Heart right ventricle (tissue), 16 donors: ENCODE measurements around the gene SSTR5. TPM values are rescaled to one million over a fixed set of nuclear protein-coding genes. Genes with fewer than 3 reads are reported as not detected.

Source experiments
- ATAC-seq, 8 donors: fragments of 200-7000 bp; cut with Tn5 transposase; one replicate each; pipeline ENCODE4 v1.9.1; 2020; ENCODE audit warnings: mild to moderate bottlenecking in 8 of 8, moderate library complexity in 8 of 8, moderate number of reproducible peaks in 1 of 8
- DNase-seq, 2 donors: peaks; one replicate each; pipeline ENCODE4 v3.0.0-alpha.2; 2020
- H3K27ac ChIP-seq, 10 donors: fragments of 200-600 bp; sonication (generic) in 2 of 10; one replicate each; pipeline versions ENCODE4 v1.5.0 to v1.8.0; 2020 to 2022; ENCODE audit warnings: mild to moderate bottlenecking in 3 of 10
- H3K27me3 ChIP-seq, 7 donors: fragments of 200-600 bp; one replicate each; pipeline ENCODE4 v1.8.0; 2021 to 2022; ENCODE audit warnings: mild to moderate bottlenecking in 2 of 7
- H3K36me3 ChIP-seq, 9 donors: fragments of 200-600 bp; sonication (generic) in 1 of 9; one replicate each; pipeline versions ENCODE4 v1.5.0 to v1.8.0; 2020 to 2022; ENCODE audit warnings: mild to moderate bottlenecking in 2 of 9
- H3K4me1 ChIP-seq, 9 donors: fragments of 200-600 bp; sonication (generic) in 1 of 9; one replicate each; pipeline versions ENCODE4 v1.5.0 to v1.8.0; 2020 to 2022; ENCODE audit warnings: mild to moderate bottlenecking in 4 of 9
- H3K4me3 ChIP-seq, 10 donors: fragments of 200-600 bp; sonication (generic) in 2 of 10; one replicate each; pipeline versions ENCODE4 v1.5.0 to v1.8.0; 2020 to 2022; ENCODE audit warnings: mild to moderate bottlenecking in 7 of 10, moderate library complexity in 2 of 10
- H3K9me3 ChIP-seq, 11 donors: fragments of 200-600 bp in 10 of 11; sonication (generic) in 2 of 11; one replicate each; pipeline versions ENCODE4 v1.5.0 to v1.8.0; 2013 to 2022; ENCODE audit warnings: mild to moderate bottlenecking in 2 of 11, control low read depth in 1 of 11, moderate library complexity in 1 of 11
- WGBS, 2 donors: extraction: QIAGEN DNeasy Blood & Tissue Kit; methylation state at CpG; one replicate each; pipeline ENCODE4 v1.1.7; 2013; ENCODE audit warnings: inconsistent platforms in 1 of 2; 5-methylcytosine and 5-hydroxymethylcytosine counted together
- intact Hi-C, 10 donors: fragments of 100-400 bp; cut with DNase I; formaldehyde crosslinking; loops; one replicate each; pipeline versions ENCODE4 v1.11.1 to v1.14.2; 2022
- polyA plus RNA-seq, 2 donors: library from polyadenylated mRNA; stranded (reverse); fragments of 200-250 nt; gene quantifications; one replicate each; pipeline ENCODE4 v1.2.3, GENCODE V29; 2013
- total RNA-seq, 10 donors: library from RNA; stranded (reverse); fragmentation: NEBNext Ultra II Directional in 3 of 10; extraction: Animal tissue kit (Norgen Biotek cat#: 25700) in 3 of 10; gene quantifications; one replicate each; pipeline versions ENCODE4 v1.2.1 to v1.2.4, GENCODE V29; 2021 to 2023
- TF ChIP-seq, protein P1 (sequence below), 9 donors: fragments of 200-600 bp; sonication (generic) in 2 of 9; IDR thresholded peaks; one replicate each; pipeline versions ENCODE4 v1.5.0 to v1.8.0; 2021 to 2022; ENCODE audit warnings: antibody characterized with exemption in 9 of 9, mild to moderate bottlenecking in 5 of 9, moderate library complexity in 1 of 9
- donor health status: Arrhythmogenic right ventricular cardiomyopathy.
- donor health status: ischemic (EF 13 %, LVEDD 7.1; RV severe dilation, severe dysfunction).
- donor health status: healthy with polysubstance abuse.
- donor health status: DM: no; HTN: yes; CAD: no.
- donor health status: DM: no; HTN: no; CAD: no.
- donor health status: ischemic (EF 25% LVEDD 6.9; RV normal size, moderate dysfunction).
- donor health status: ischemic (EF 25% LVEDD 5.7; RV mildly dilated, moderate dysfunction).
- donor health status: healthy.
- donor health status: DM: yes; HTN: yes; CAD: no.
- donor health status: Ischemic cardiomyopathy.
- donor health status: ischemic (EF 35%, LVEDD 5.7; RV mildly dilated, moderate dysfunction).
- donor health status: nonischemic (EF 11% LVEDD 7.7; RV severe dilation, severe dysfunction).
- donor health status: DM: yes; HTN: yes; CAD: no.
- donor health status: PGD.
- donor health status: ischemic (EF 29% LVEDD 5.4; RV normal size, mild dysfunction).
- donor health status: nonischemic (EF 23%, LVEDD 6.1; RV moderate dilation, normal function).

Gene SSTR5
- total and polyA plus RNA-seq, 12 donors, result 0.39 to 32.0 (median 5.4) TPM

DNA sequence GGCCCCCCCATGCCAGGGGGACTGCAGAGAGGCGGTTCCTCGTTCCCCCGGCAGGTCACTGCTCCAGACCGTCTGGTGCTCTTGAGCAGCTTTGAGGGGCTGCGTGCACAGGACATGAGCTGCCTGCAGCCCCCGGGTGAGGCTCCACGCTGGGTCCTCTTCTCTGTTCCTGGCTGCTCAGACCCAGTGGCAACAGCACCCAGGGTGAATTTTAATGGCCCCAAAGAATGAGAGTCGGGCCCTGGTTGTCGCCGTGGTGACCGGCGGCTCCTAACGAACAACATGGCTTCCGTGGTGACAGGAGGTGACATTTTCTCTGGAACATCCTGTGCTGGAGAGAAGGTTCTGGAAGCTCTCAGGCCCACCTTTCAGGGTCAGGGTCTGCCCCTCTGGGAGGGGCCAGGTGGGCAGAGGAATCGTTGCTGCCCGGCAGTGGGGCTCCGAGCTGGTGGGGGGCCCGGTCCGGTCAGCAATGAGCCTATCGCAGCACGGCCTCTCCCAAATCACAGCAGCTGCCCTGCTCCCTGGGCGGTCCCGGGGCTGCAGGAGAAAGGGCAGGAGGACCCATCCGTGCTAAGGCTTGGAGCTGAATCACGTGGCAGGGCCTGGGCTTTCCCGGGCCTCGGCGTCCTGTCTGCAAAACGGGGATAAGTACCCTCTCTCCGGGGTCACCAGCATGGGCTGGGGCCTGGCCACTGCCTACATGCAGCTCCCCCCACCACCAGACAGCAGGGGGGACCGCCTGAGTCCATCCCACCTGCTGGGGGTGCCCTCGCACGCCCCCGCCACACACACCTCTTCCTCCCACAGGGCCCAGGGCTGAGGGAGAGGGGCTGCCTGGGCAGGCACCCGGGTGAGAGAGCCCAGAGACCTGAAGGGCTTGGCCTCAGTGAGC is 26.9 kb downstream of the SSTR5 start:
- peaks cover 11 to 56% (median 37%) of the 10 kb centered on the region in 7 donors for H3K27me3 ChIP-seq
- intact Hi-C loops, result loop anchor here in 3 of 10 donors (2.0 to 5.0 kb wide), 3 partner anchors 27 to 387 kb away; partner anchors contain the start of gene SSTR5 (in 1 of the 3)
- peaks cover 13 to 35% (median 28%) of the 10 kb centered on the region in 9 donors for H3K4me1 ChIP-seq
- no peak overlapping the region for H3K4me3 ChIP-seq
- ATAC-seq (no peak), DNase-seq (no peak)
- 45 to 49% methylated on average over 35 of the region's 35 CpGs for WGBS, 2 donors
- TF ChIP-seq, protein P1, sequence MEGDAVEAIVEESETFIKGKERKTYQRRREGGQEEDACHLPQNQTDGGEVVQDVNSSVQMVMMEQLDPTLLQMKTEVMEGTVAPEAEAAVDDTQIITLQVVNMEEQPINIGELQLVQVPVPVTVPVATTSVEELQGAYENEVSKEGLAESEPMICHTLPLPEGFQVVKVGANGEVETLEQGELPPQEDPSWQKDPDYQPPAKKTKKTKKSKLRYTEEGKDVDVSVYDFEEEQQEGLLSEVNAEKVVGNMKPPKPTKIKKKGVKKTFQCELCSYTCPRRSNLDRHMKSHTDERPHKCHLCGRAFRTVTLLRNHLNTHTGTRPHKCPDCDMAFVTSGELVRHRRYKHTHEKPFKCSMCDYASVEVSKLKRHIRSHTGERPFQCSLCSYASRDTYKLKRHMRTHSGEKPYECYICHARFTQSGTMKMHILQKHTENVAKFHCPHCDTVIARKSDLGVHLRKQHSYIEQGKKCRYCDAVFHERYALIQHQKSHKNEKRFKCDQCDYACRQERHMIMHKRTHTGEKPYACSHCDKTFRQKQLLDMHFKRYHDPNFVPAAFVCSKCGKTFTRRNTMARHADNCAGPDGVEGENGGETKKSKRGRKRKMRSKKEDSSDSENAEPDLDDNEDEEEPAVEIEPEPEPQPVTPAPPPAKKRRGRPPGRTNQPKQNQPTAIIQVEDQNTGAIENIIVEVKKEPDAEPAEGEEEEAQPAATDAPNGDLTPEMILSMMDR (IDR thresholded peaks at IDR 0.05), result no peak
- peak overlapping the region in 9 of 10 donors; percentile 78 to 89 (median 86) for H3K27ac ChIP-seq
- H3K9me3 ChIP-seq, result no peaks in the 10 kb centered on the region
- no peaks in the 10 kb centered on the region for H3K36me3 ChIP-seq

DNA sequence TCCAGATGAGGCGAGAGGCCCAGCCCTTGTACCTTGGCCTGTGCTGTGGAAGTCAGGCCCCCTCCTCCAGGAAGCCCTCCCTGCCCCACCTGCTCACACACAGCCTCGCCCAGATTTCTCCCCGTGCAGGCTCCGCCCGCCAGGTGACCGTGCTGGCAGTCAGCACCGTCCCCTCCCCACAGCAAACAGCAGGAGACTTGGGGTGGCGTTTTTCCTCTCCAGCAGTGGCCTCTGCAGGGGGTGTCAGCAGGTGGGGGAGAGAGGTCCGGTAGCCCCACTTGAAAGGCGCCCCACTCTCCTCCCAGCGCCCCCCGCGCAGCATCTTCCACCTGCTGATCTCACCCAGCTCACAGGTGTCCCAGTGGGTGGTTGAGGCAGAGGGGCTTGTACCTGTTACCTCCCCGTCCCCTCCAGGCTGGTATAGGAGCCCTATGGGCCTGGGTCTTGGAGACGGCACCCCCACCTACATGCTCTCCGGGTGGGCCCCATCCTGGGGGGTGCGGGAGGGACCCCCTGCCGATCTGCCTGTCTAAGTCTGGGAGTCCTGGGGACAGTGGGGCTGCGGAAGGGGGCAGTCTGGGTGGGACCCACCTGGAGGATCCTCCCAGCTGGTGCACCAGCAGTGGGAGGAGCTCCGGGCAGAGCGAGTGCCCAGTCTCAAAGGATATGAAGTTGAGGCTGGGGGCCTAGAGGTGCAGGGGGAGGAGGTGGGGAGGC is 27.7 kb downstream of the SSTR5 start:
- Histone ChIP-seq H3K4me1 (peaks cover 13 to 35% (median 28%) of the 10 kb centered on the region in 9 donors), H3K9me3 (no peaks in the 10 kb centered on the region), H3K36me3 (no peaks in the 10 kb centered on the region), H3K4me3 (no peak overlapping the region), H3K27me3 (peaks cover 11 to 64% (median 42%) of the 10 kb centered on the region in 7 donors), H3K27ac (no peak overlapping the region)
- DNase-seq (no peak), ATAC-seq (no peak)
- WGBS, 2 donors, result 61 to 66% methylated on average over 20 to 21 of the region's 21 CpGs
- intact Hi-C loops, result no loop called here
- TF ChIP-seq, protein P1 (IDR thresholded peaks at IDR 0.05), result no peak

DNA sequence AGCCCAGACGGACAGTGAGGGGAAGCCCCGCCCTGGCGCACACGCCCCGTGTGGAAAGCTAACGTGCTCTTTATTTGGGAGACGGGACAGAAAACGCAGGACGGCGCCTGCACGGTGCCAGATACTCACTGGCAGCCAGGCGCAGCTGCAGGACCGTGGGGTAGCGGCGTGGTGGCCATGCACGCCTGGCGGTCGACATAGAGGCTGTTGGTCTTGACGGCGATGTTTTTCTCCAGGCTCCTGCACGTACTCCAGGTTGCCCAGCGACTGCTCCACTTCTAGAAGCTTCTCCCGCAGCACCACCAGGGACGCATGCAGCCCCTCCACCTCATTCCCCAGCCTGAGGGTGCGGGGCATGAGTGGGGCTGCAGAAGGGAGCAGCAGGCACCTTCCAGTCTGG is 28.6 kb downstream of the SSTR5 start:
- TF ChIP-seq, protein P1 (IDR thresholded peaks at IDR 0.05), result no peak
- WGBS, 2 donors, result 60 to 64% methylated on average over 25 of the region's 25 CpGs
- H3K36me3 ChIP-seq, result no peaks in the 10 kb centered on the region
- no peak overlapping the region for H3K4me3 ChIP-seq
- intact Hi-C loops, result no loop called here
- peaks cover 11 to 71% (median 51%) of the 10 kb centered on the region in 7 donors for H3K27me3 ChIP-seq
- peaks cover 13 to 35% (median 28%) of the 10 kb centered on the region in 9 donors for H3K4me1 ChIP-seq
- DNase-seq, result no peak
- no peak for ATAC-seq
- no peak overlapping the region for H3K27ac ChIP-seq
- no peaks in the 10 kb centered on the region for H3K9me3 ChIP-seq

DNA sequence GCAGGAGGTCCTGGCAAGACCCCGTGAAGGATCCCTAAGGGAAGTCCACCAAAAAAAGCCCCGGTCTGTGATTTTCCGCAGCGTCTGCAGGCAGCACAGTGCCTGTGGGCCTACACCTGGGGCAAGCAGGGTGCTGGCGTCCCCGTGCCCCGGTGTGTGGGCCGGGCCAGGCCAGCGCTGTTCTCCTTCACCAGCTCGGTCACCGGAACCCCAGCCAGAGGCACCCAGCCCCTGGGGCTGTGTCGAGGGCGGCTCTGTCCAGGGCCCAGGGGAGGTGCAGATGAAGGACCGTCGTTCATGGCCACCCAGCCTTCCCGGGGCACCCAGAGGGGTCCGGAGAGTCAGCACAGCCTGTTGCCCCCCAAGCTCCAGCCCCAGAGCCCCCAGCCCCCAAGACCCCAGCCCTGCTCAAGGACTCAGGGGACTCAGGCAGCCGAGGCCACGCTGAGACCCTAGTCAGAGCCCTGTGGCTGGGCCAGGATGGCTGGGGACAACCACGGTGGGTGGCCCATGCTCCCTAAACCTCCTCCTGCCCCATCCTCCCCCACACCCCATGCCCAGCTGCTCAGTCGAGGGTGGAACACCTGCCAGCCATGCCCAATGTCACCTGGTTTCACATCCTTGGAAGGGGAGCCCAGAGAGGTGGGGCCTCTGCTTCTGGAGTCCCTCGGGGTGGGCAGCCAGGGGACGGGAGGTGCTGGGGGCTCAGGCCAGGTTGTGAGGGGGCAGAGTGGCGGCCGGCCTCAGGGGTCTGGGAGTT is 29.2 kb downstream of the SSTR5 start:
- Histone ChIP-seq H3K4me3 (no peak overlapping the region), H3K36me3 (no peaks in the 10 kb centered on the region), H3K27ac (no peak overlapping the region), H3K27me3 (peaks cover 11 to 77% (median 56%) of the 10 kb centered on the region in 7 donors), H3K4me1 (peaks cover 13 to 29% (median 25%) of the 10 kb centered on the region in 9 donors), H3K9me3 (no peaks in the 10 kb centered on the region)
- DNase-seq (no peak), ATAC-seq (no peak)
- whole genome bisulfite sequencing, 2 donors, result 62 to 67% methylated on average over 25 of the region's 25 CpGs
- TF ChIP-seq, protein P1 (IDR thresholded peaks at IDR 0.05), result no peak
- intact Hi-C loops, result loop anchor here in 5 of 10 donors (2.0 kb wide), 2 partner anchors 43 to 45 kb away; no protein-coding TSS in a partner anchor
